ENCODE results near the gene BUD23.
"Not testable (repeated sequence)": the region's sequence is repeated elsewhere in the genome, so short reads cannot be mapped to it uniquely, and the experiment has no call there.

BUD23 gene

DNA sequence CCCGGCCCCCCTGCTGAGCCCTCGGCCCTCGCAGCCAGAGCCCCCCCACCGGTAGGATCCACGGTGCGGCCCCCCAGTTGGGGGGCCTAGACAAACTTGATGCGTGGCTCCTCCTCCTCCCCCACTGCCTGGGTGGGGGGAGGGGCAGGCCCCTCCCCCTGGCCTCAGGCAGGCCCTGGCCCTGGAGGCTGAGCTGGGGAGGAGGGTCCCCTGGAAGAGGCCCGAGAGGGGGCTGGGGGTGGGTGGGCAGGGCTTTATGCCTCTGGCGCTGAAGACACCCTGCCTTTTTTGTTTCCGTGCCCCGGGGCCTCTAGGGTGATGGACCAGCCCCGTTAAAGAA lies 12.1 kb upstream of the BUD23 start:
- Histone ChIP-seq H3K36me3 (ENCODE audit: insufficient read depth, low read length) (no peaks in the 10 kb centered on the region), H3K27ac (ENCODE audit: low read length) (no peak overlapping the region), H3K79me2 (ENCODE audit: insufficient read depth, low read length) (no peaks in the 10 kb centered on the region), H3K4me3 (ENCODE audit: low read depth in 1 of 2, low read length in 2 of 2) (no peak overlapping the region), H3K4me1 (ENCODE audit: insufficient read depth, low read length) (peaks cover 11% of the 10 kb centered on the region), H3K4me2 (ENCODE audit: insufficient read depth, low read length) (no peak overlapping the region), H4K20me1 (ENCODE audit: insufficient read depth, low read length) (no peaks in the 10 kb centered on the region), H3K9me3 (ENCODE audit: insufficient read depth, low read length, severe bottlenecking) (no peaks in the 10 kb centered on the region), H2AFZ (ENCODE audit: low read depth, low read length) (no peak overlapping the region), H3K9ac (ENCODE audit: low read depth, low read length) (no peak overlapping the region), H3K27me3 (ENCODE audit: insufficient read depth, low read length, poor library complexity) (peaks cover 6% of the 10 kb centered on the region)
- ATAC-seq (ENCODE audit: insufficient read depth, low read depth) (no peak), DNase-seq (no peak)
- TF ChIP-seq, protein P1, sequence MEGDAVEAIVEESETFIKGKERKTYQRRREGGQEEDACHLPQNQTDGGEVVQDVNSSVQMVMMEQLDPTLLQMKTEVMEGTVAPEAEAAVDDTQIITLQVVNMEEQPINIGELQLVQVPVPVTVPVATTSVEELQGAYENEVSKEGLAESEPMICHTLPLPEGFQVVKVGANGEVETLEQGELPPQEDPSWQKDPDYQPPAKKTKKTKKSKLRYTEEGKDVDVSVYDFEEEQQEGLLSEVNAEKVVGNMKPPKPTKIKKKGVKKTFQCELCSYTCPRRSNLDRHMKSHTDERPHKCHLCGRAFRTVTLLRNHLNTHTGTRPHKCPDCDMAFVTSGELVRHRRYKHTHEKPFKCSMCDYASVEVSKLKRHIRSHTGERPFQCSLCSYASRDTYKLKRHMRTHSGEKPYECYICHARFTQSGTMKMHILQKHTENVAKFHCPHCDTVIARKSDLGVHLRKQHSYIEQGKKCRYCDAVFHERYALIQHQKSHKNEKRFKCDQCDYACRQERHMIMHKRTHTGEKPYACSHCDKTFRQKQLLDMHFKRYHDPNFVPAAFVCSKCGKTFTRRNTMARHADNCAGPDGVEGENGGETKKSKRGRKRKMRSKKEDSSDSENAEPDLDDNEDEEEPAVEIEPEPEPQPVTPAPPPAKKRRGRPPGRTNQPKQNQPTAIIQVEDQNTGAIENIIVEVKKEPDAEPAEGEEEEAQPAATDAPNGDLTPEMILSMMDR (IDR thresholded peaks at IDR 0.05; ENCODE audit: borderline replicate concordance, extremely low read depth, low read length, poor library complexity, severe bottlenecking), result no peak
- TF ChIP-seq EZH2 (IDR thresholded peaks at IDR 0.05; ENCODE audit: borderline replicate concordance, low read depth, low read length, severe bottlenecking), result no peak

DNA sequence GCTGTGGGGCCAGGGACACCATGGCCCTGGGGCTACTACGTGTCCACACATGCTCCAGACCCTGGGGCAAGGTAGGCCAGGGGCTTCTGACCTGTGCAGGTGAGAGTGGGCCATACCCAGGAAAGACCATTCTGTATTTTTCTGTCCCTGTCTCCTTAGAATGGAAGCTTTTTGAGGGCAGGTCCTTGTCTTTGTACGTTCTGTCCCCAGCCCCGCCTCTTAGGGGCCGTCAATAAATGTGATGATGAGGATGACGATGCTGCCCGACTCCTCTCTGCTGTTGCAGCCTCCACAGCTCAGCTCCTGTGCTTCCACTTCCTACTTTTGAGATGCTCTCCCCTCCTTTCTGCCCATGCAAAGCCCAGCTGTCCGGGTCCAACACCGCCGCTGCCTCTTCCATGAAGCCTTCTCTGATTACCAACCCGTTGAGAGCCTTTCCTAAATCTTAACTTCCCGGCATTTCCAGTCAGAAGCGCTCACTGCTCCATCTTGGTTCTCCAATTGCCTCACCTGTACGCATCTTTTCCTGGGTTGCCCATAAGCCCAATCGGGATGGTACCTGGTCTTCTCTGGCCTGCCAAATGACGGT lies 11.4 kb upstream of the BUD23 start:
- no peaks in the 10 kb centered on the region for H4K20me1 ChIP-seq (ENCODE audit: insufficient read depth, low read length)
- H3K4me3 ChIP-seq (ENCODE audit: low read depth in 1 of 2, low read length in 2 of 2), result no peak overlapping the region
- H2AFZ ChIP-seq (ENCODE audit: low read depth, low read length), result no peak overlapping the region
- H3K79me2 ChIP-seq (ENCODE audit: insufficient read depth, low read length), result no peaks in the 10 kb centered on the region
- no peak overlapping the region for H3K27ac ChIP-seq (ENCODE audit: low read length)
- TF ChIP-seq, protein P1 (IDR thresholded peaks at IDR 0.05; ENCODE audit: borderline replicate concordance, extremely low read depth, low read length, poor library complexity, severe bottlenecking), result no peak
- no peak for TF ChIP-seq EZH2 (IDR thresholded peaks at IDR 0.05; ENCODE audit: borderline replicate concordance, low read depth, low read length, severe bottlenecking)
- H3K9me3 ChIP-seq (ENCODE audit: insufficient read depth, low read length, severe bottlenecking), result no peaks in the 10 kb centered on the region
- no peak overlapping the region for H3K9ac ChIP-seq (ENCODE audit: low read depth, low read length)
- DNase-seq (no peak), ATAC-seq (ENCODE audit: insufficient read depth, low read depth) (no peak)
- no peak overlapping the region for H3K4me2 ChIP-seq (ENCODE audit: insufficient read depth, low read length)
- H3K36me3 ChIP-seq (ENCODE audit: insufficient read depth, low read length), result no peaks in the 10 kb centered on the region
- peaks cover 6% of the 10 kb centered on the region for H3K27me3 ChIP-seq (ENCODE audit: insufficient read depth, low read length, poor library complexity)
- H3K4me1 ChIP-seq (ENCODE audit: insufficient read depth, low read length), result peaks cover 11% of the 10 kb centered on the region

DNA sequence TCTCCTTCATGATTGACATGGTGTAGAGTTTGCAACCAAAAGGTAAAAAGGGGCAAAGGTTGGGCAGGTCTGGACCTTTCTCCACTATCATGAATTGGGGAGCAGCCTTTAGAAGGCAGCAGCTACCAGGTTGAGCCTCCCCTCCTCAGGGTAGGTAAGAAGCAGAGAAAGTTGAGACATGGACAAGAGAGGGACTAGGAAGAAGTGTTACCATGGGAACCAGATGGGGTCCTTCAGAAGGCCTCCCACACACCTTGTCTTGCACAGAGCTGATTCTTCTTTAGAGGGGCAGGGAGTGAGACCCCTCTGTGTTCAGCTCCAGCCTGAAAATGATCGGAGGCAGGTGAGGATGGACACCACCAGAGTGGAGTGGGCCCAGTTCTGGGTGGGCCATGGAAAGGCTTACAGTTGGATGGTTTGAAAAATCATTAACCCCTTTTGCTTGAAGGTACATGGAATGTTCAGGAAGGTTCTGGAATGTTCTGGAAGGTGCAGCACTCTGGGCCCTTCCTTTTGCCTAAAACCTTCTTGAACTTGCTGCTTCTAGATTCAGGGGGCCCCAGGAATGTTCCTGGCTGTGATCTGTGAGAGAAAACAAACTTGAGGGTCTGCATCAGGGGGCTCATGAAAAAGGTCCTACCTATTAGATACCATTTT lies 8.8 kb upstream of the BUD23 start:
- Histone ChIP-seq H3K27me3 (ENCODE audit: insufficient read depth, low read length, poor library complexity) (no peaks in the 10 kb centered on the region), H3K36me3 (ENCODE audit: insufficient read depth, low read length) (peaks cover 17% of the 10 kb centered on the region), H3K9ac (ENCODE audit: low read depth, low read length) (no peak overlapping the region), H2AFZ (ENCODE audit: low read depth, low read length) (no peak overlapping the region), H3K27ac (ENCODE audit: low read length) (no peak overlapping the region), H3K4me3 (ENCODE audit: low read depth in 1 of 2, low read length in 2 of 2) (no peak overlapping the region), H4K20me1 (ENCODE audit: insufficient read depth, low read length) (peaks cover 14% of the 10 kb centered on the region), H3K9me3 (ENCODE audit: insufficient read depth, low read length, severe bottlenecking) (no peaks in the 10 kb centered on the region), H3K4me1 (ENCODE audit: insufficient read depth, low read length) (no peaks in the 10 kb centered on the region), H3K4me2 (ENCODE audit: insufficient read depth, low read length) (no peak overlapping the region), H3K79me2 (ENCODE audit: insufficient read depth, low read length) (peaks cover 9% of the 10 kb centered on the region; the same call in 1 of the 2 replicates)
- ATAC-seq (ENCODE audit: insufficient read depth, low read depth) (no peak), DNase-seq (no peak)
- no peak for TF ChIP-seq EZH2 (IDR thresholded peaks at IDR 0.05; ENCODE audit: borderline replicate concordance, low read depth, low read length, severe bottlenecking)
- TF ChIP-seq, protein P1 (IDR thresholded peaks at IDR 0.05; ENCODE audit: borderline replicate concordance, extremely low read depth, low read length, poor library complexity, severe bottlenecking), result no peak

DNA sequence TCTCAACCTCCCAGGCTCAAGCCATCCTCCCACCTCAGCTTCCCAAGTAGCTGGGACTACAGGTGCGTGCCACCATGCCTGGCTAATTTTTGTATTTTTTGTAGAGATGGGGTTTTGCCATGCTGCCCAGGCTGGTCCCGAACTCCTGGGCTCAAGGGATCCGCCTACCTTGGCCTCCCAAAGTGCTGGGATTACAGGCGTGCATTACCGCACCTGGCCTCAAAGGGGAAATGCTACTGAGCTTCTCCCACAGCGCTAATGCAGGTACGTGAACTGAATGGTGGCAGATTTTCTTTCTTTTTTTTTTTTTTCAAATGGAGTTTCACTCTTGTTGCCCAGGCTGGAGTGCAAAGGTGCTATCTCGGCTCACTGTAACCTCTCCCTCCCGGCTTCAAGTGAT lies 7.3 kb upstream of the BUD23 start:
- Histone ChIP-seq H4K20me1 (ENCODE audit: insufficient read depth, low read length) (peaks cover 22% of the 10 kb centered on the region), H3K36me3 (ENCODE audit: insufficient read depth, low read length) (peaks cover 25% of the 10 kb centered on the region), H3K79me2 (ENCODE audit: insufficient read depth, low read length) (peaks cover 22% of the 10 kb centered on the region)
- not testable (repeated sequence) for ATAC-seq (ENCODE audit: insufficient read depth, low read depth); H3K9me3 ChIP-seq (ENCODE audit: insufficient read depth, low read length, severe bottlenecking); H3K4me3 ChIP-seq (ENCODE audit: low read depth in 1 of 2, low read length in 2 of 2); H3K27me3 ChIP-seq (ENCODE audit: insufficient read depth, low read length, poor library complexity); H3K9ac ChIP-seq (ENCODE audit: low read depth, low read length); H3K4me1 ChIP-seq (ENCODE audit: insufficient read depth, low read length); DNase-seq; H3K4me2 ChIP-seq (ENCODE audit: insufficient read depth, low read length); H2AFZ ChIP-seq (ENCODE audit: low read depth, low read length); H3K27ac ChIP-seq (ENCODE audit: low read length)

Measured in DND-41 (cell line).